SHP77 (cell line): ENCODE results near the gene FBXL17.

Experiments
- DNase-seq, 2 experiments: peaks; one replicate each; lab custom pipeline; 2025; lab: John Stamatoyannopoulos, UW

The FBXL17 gene

GRCh38 chr5:107864793-107865192, 517.1 kb downstream of the FBXL17 start:
- no peak for DNase-seq

DNA sequence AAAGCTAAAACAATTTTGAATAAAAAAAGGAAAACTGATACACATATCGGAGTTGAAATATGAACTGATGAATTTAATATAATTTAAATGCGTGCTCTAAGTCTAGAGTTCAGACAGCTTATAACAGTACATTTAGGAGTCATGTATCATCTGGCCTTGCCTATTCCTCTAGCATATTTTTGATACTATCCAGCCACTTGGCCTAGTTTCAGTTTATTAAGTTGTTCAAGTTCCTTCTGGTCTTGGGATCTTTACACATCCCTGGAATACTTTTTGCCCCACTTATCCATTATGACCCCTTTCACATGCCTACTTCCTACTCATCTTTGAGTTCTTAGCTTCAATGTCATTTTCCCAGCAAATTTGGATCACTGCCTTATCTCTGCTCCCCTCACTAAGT, 518.8 kb downstream of the FBXL17 start:
- no peak for DNase-seq

GRCh38 chr5:107861565-107861964, 520.3 kb downstream of the FBXL17 start:
- DNase-seq: no peak

- no peak for DNase-seq
These were observed 521.9 kb downstream of the FBXL17 start for GRCh38 chr5:107860044-107860443.

DNA sequence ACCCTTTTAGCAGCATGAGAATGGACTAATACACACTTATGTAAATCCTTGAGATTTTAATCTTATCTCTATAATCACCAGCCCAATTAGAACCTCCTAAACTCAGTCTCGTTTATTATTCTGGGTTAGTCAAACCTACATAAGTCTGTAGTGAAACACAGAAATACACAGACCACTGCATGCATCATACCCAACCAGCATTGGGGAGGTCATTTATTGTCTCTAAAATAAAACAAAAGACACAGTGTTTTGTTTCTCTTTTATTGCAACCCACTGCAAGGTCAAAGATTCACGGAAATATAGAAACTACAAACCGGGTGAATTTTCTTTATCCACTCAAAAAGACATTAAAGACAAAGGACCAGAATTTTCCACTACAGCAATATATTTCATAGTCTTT, 523.1 kb downstream of the FBXL17 start:
- DNase-seq: no peak

DNA sequence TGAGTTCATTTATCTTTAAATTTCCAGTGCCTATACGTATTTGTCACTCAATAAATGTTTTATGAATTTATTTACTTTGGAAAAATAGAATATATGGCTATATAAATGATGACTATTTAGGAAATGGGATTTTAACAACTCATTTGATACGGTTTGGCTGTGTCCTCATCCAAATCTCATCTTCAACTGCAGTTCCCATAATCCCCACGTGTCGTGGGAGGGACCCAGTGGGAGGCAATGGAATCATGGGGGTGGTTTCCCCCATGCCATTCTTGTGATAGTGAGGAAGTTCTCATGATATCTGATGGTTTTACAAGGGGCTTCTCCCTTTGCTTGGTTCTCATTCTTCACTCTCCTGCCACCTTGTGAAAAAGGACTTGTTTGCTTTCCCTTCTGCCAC, 523.6 kb downstream of the FBXL17 start:
- no peak for DNase-seq

GRCh38 chr5:107857785-107858184, 524.1 kb downstream of the FBXL17 start:
- no peak for DNase-seq

- no peak for DNase-seq
These were observed 526.7 kb downstream of the FBXL17 start for GRCh38 chr5:107855171-107855570.

DNA sequence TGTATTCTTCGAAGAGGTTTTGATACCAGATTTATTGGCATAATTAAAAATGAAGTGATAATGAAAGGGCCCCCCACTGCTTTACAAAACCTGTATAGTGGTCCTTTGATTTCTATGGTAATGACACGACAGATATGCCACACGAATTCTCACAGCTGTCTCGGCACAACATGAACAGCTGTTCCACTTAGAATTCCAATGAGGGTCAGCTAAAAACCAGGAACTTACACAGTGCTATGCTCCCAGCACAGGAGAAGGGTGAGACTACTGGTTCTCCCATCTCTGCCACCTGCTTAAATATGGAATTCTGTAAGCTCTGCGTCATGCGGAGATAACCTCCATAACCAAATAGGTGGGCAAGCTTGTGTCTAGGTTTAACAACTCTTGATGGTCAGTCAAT, 528.2 kb downstream of the FBXL17 start:
- DNase-seq: no peak

- no peak for DNase-seq
These were observed 528.9 kb downstream of the FBXL17 start for GRCh38 chr5:107853031-107853430.

DNA sequence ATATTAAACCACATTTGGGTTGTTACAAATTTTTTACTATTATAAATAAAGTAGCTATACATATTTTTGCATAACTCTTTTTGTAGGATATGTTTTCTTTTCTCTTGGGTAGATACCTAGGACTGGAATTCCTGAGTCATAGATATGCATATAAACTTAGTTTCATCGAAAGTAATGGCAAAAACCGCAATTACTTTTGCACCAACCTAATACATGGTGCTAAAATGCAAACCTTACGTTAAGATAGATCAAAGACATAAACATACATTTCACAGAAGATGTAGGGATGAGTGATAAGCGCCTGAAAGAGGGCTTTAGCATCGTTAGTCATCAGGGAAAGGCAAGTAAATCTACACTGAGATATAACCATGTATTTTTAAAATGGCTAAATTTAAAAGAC, 532.8 kb downstream of the FBXL17 start:
- DNase-seq: no peak

DNA sequence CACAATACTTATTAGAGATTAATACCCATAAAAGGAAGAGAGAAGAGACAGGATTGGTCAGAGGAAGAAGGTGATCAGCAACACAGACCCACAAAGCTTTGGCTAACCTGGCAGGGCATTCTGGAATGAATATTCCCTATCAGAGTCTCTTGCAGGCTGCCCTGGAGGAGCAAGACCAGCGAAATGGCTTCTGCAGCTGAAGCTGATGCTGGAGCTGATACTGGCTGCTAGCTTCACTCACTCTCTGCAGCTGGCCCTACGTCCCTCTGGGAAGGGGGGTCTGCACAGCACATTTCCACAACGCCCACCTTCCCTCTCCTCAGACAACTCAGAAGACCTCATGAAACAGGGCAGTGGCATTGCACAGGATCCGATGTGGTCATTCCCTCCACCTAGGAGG, 541.3 kb downstream of the FBXL17 start:
- no peak for DNase-seq

- DNase-seq: no peak
These were observed 541.7 kb downstream of the FBXL17 start for GRCh38 chr5:107840161-107840560.

GRCh38 chr5:107835096-107835495, 546.8 kb downstream of the FBXL17 start:
- DNase-seq: no peak

DNA sequence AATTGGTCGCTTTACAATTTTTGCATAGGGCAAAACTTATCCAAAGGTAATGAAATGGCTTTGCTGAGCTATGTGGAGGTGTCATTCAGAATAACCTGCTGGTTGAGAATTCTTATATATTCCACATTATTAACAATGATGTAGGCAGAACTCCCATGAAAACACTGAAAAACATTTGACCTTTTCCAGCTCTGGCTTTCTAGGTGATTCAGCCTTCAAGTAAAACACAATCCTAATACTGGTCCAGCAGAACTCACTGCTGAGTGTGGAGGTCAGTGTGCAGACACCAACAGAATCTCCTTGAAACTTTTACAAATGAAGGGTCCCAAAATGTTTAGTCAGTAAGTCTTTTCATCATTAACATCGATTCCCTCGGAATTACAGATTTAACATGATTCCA, 549.2 kb downstream of the FBXL17 start:
- no peak for DNase-seq

DNA sequence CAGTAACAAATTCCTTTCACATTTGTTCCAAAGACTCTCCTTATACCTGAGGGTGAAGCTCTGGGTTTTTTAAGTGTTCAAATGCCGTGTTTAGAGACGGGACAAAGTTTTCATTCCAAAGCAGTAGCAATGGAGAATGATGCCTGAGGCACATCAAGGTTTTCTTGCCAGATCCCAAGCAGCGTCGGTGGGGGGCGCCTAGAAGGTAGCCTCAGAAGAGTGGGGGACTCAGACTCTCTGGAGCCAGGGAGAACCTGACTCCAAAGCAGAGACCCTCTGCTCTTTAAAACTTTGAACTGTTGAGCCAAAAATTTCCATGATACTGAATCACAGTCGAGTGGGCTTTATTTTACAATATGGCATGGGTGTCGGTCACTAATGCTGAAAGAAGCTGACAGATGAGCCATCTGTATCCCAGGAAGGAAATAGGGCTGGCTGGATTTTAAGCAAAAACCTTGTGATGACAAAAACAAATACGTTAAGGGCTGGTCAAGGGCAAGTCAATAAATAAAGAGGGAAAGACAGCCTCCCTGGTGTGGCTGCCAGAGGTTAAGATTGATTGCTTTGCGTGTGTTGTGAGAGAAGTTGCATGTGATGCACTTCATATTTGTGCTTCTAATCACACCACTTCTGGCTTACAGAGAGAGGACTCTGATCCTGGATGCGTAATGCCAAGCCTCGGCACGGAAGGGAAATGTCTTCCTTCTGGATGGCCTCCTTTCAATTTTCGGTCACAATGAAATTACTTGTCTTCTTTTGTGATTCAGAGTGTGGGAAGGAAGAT, 550.1 kb downstream of the FBXL17 start:
- peak in 1 of 2 experiments; percentile 34 for DNase-seq

GRCh38 chr5:107830750-107831149, 551.1 kb downstream of the FBXL17 start:
- DNase-seq: no peak

- no peak for DNase-seq
These were observed 555.4 kb downstream of the FBXL17 start for GRCh38 chr5:107826311-107827000.

DNA sequence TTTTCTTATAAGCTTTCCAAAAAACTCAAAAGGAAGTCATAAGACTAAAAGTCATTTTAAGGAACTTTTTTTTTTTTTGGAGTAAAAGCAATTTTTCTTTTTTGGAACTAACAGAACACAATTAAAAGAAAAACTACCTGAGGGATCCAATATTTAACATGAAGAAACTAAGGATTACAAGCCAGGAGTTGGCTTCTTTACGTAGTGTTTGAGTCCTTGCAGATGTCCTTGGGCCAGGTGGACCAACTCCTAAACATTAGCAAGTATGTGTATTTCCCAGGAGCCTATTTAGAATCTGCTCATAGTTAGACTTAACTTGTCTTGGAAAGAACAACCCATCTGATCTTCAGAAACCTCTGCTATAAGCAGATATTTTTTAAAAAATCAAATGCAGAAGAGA, 557.1 kb downstream of the FBXL17 start:
- DNase-seq: no peak

- no peak for DNase-seq
These were observed 560.6 kb downstream of the FBXL17 start for GRCh38 chr5:107821288-107821687.

DNA sequence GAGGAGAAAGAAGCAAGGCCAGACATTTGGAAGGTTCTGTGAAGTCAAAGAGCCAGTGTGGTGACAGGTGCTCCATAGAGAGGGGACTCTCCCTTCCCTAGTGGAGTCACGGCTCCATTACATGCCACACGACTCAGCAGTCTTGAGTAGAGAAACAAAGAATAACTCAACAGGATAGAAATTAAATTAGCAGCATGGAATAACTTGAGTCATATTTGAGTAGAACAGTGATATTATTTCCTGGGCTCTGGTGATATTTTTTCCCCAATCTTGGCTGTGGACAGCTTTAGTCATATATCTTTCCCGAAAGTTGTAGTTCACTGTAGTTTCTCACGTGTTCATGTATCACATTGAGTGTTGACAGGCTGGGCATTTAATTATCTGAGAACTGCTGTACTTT, 561.5 kb downstream of the FBXL17 start:
- DNase-seq: no peak

GRCh38 chr5:107817951-107818350, 563.9 kb downstream of the FBXL17 start:
- no peak for DNase-seq

DNA sequence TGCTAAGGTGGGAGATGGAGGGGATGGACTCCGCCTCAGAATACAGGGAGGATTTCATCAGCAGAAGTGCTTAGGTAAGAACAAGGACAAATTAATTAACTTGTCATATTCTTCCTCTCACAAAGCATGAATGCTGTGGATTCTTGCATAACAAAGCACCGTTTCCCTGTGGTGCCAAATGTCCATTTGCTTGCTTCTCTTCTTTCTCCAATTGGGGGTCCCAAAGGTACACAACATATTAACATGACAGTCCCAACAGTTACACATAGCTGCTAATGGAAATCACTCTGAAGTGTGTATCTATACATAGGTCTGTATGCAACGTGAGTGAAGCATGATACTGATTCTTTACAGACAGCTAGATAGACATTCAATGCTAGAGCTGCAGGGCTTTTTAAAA, 564.5 kb downstream of the FBXL17 start:
- no peak for DNase-seq

- no peak for DNase-seq
These were observed 566.8 kb downstream of the FBXL17 start for GRCh38 chr5:107815109-107815508.
